Hepatocyte (in vitro differentiated cells): Measurements from ENCODE around the gene ATP8A2. TPM values are rescaled to one million over a fixed set of nuclear protein-coding genes. Genes with fewer than 3 reads are reported as not detected.

Source experiments
- DNase-seq: peaks from one replicate; pipeline ENCODE4 v3.0.0-alpha.2; 2016; ENCODE audit warnings: low spot score
- H2AFZ ChIP-seq: fragments of 200-600 bp; sonication (generic); 2 replicates; pipeline ENCODE4 v1.6.0; 2016; ENCODE audit warnings: antibody characterized with exemption, mild to moderate bottlenecking
- H3K27ac ChIP-seq: fragments of 200-600 bp; sonication (generic); 2 replicates; pipeline ENCODE4 v1.5.1; 2016; ENCODE audit warnings: mild to moderate bottlenecking
- H3K27me3 ChIP-seq: fragments of 200-600 bp; sonication (generic); 2 replicates; pipeline ENCODE4 v1.6.1; 2016
- H3K36me3 ChIP-seq: fragments of 200-600 bp; sonication (generic); replicated peaks from 2 replicates; pipeline ENCODE4 v1.5.1; 2016; ENCODE audit warnings: low read depth; ENCODE audit not compliant: insufficient read depth
- H3K4me1 ChIP-seq: fragments of 200-600 bp; sonication (generic); 2 replicates; pipeline ENCODE4 v1.5.1; 2016; ENCODE audit warnings: mild to moderate bottlenecking, moderate library complexity; ENCODE audit not compliant: insufficient read depth
- H3K4me2 ChIP-seq: fragments of 200-600 bp; sonication (generic); 2 replicates; pipeline ENCODE4 v1.6.0; 2016
- H3K4me3 ChIP-seq: fragments of 200-600 bp; sonication (generic); 2 replicates; pipeline ENCODE4 v1.5.1; 2016; ENCODE audit warnings: mild to moderate bottlenecking
- H3K79me2 ChIP-seq: fragments of 200-600 bp; sonication (generic); 2 replicates; pipeline ENCODE4 v1.6.0; 2017; ENCODE audit warnings: mild to moderate bottlenecking
- H3K9me2 ChIP-seq: fragments of 200-600 bp; sonication (generic); replicated peaks from 2 replicates; pipeline ENCODE4 v1.6.0; 2017; ENCODE audit warnings: mild to moderate bottlenecking; ENCODE audit not compliant: insufficient read depth
- H3K9me3 ChIP-seq: fragments of 200-600 bp; sonication (generic); 2 replicates; pipeline ENCODE4 v1.5.1; 2016; ENCODE audit warnings: low read depth, mild to moderate bottlenecking
- H4K20me1 ChIP-seq: fragments of 200-600 bp; sonication (generic); 2 replicates; pipeline ENCODE4 v1.6.0; 2016; ENCODE audit warnings: mild to moderate bottlenecking; ENCODE audit not compliant: insufficient read depth, poor library complexity, severe bottlenecking
- CTCF ChIP-seq: fragments of 200-600 bp; sonication (generic); IDR thresholded peaks from 2 replicates; pipeline ENCODE4 v1.5.1; 2016; ENCODE audit warnings: antibody characterized with exemption, mild to moderate bottlenecking; ENCODE audit not compliant: poor library complexity
- EZH2 ChIP-seq: fragments of 200-600 bp; sonication (generic); IDR thresholded peaks from 2 replicates; pipeline ENCODE4 v1.6.1; 2016; ENCODE audit warnings: antibody characterized with exemption, mild to moderate bottlenecking, borderline replicate concordance
- EZH2phosphoT487 ChIP-seq: fragments of 200-600 bp; sonication (generic); IDR thresholded peaks from one replicate; pipeline ENCODE4 v1.6.1; 2018; ENCODE audit warnings: antibody characterized with exemption, mild to moderate bottlenecking, low read depth, moderate library complexity; ENCODE audit not compliant: unreplicated experiment, severe bottlenecking
- WGBS: methylation state at CpG from one replicate; pipeline ENCODE4 v1.1.6; 2016; ENCODE audit warnings: low lambda C conversion rate; ENCODE audit errors: missing lambda C conversion rate; 5-methylcytosine and 5-hydroxymethylcytosine counted together
- polyA plus RNA-seq: library from polyadenylated mRNA; unstranded; fragments of >200 nt; fragmentation: Nextera tagmentation; extraction: Ambion mirVana; gene quantifications from 2 replicates; pipeline ENCODE4 v1.2.1, GENCODE V29; 2016
- total RNA-seq: library from RNA; depleted of rRNA; stranded (reverse); fragments of >200 nt; gene quantifications from 2 replicates; pipeline ENCODE4 v1.2.3, GENCODE V29; 2014

The ATP8A2 gene
- total and polyA plus RNA-seq, 2 experiments from 2014 or later = 2.1 to 3.1 TPM

- Histone ChIP-seq H3K4me1 (no peaks in the 10 kb centered on the region), H3K27ac (no peak overlapping the region), H3K9me3 (no peaks in the 10 kb centered on the region), H3K4me3 (no peak overlapping the region), H3K36me3 (no peaks in the 10 kb centered on the region), H3K27me3 (no peaks in the 10 kb centered on the region), H3K4me2 (no peak overlapping the region), H3K9me2 (no peaks in the 10 kb centered on the region), H4K20me1 (no peaks in the 10 kb centered on the region), H3K79me2 (no peaks in the 10 kb centered on the region), H2AFZ (no peak overlapping the region)
- WGBS = 83% methylated on average over 3 of the region's 3 CpGs
- DNase-seq = no peak
- no peak for TF ChIP-seq CTCF
- TF ChIP-seq EZH2phosphoT487 = no peak
- no peak for TF ChIP-seq EZH2
These were observed 669.7 kb downstream of the ATP8A2 start for GRCh38 chr13:26041444-26041843.

GRCh38 chr13:26042785-26043184 is 671.0 kb downstream of the ATP8A2 start:
- DNase-seq = no peak
- no peaks in the 10 kb centered on the region for H3K79me2 ChIP-seq
- H3K27me3 ChIP-seq = peaks cover 5% of the 10 kb centered on the region

GRCh38 chr13:26045142-26045541 is 673.4 kb downstream of the ATP8A2 start:
- H3K4me1 ChIP-seq = peaks cover 4% of the 10 kb centered on the region
- 85% methylated on average over 2 of the region's 2 CpGs for WGBS
- H3K4me3 ChIP-seq = no peak overlapping the region
- H3K27me3 ChIP-seq = peaks cover 28% of the 10 kb centered on the region
- no peak overlapping the region for H2AFZ ChIP-seq
- no peaks in the 10 kb centered on the region for H3K79me2 ChIP-seq
- TF ChIP-seq EZH2 (no peak), EZH2phosphoT487 (no peak), CTCF (no peak)
- H3K4me2 ChIP-seq = no peak overlapping the region
- no peak overlapping the region for H3K27ac ChIP-seq
- DNase-seq = no peak
- no peaks in the 10 kb centered on the region for H3K36me3 ChIP-seq
- H3K9me3 ChIP-seq = no peaks in the 10 kb centered on the region
- no peaks in the 10 kb centered on the region for H4K20me1 ChIP-seq
- H3K9me2 ChIP-seq = no peaks in the 10 kb centered on the region

More at GRCh38 chr13:26042785-26043184, 671.0 kb downstream of the ATP8A2 start:
- TF ChIP-seq CTCF (no peak), EZH2 (no peak), EZH2phosphoT487 (no peak)
- Histone ChIP-seq H4K20me1 (no peaks in the 10 kb centered on the region), H3K36me3 (no peaks in the 10 kb centered on the region), H3K4me2 (no peak overlapping the region), H3K4me1 (no peaks in the 10 kb centered on the region), H3K4me3 (no peak overlapping the region), H3K9me3 (no peaks in the 10 kb centered on the region), H2AFZ (no peak overlapping the region), H3K27ac (no peak overlapping the region), H3K9me2 (no peaks in the 10 kb centered on the region)
- WGBS = 70% methylated on average over 1 of the region's 1 CpG

- no peak for TF ChIP-seq CTCF
- TF ChIP-seq EZH2 = no peak
- no peak for TF ChIP-seq EZH2phosphoT487
These were observed 674.9 kb downstream of the ATP8A2 start for GRCh38 chr13:26046639-26047038.

More at GRCh38 chr13:26046639-26047038, 674.9 kb downstream of the ATP8A2 start:
- no peak for DNase-seq
- Histone ChIP-seq H3K36me3 (no peaks in the 10 kb centered on the region), H2AFZ (no peak overlapping the region), H3K9me2 (no peaks in the 10 kb centered on the region), H3K4me2 (no peak overlapping the region), H3K79me2 (no peaks in the 10 kb centered on the region), H4K20me1 (no peaks in the 10 kb centered on the region), H3K9me3 (no peaks in the 10 kb centered on the region), H3K4me1 (peaks cover 14% of the 10 kb centered on the region), H3K27ac (no peak overlapping the region), H3K27me3 (peaks cover 43% of the 10 kb centered on the region), H3K4me3 (no peak overlapping the region)
- 93% methylated on average over 16 of the region's 16 CpGs for WGBS
